ENCODE results near the gene FRMD4A.

DNA sequence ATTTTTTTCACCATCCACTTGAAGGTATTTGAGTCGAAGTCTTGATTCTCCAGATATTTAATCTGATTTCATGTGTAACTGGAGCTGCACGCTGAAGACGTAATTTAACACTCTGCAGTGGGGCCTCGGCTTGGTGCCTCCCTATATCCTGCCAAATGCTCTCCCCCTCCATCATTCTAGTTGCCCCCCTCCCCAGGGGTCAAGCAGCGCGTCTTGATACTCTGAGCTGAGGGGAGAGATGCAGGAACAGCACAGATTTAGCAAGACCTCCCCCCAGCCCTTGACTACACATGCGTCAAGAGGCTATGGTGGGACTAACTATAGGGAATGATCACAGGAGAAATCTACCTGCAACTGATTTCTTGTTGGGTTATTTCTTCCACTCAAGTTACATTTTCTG lies 658.2 kb downstream of the FRMD4A start:
- TF ChIP-seq CTCF (IDR thresholded peaks at IDR 0.05 in 2 of 3, conservative IDR thresholded peaks at IDR 0.05 in 1 of 3; ENCODE audit: control insufficient read depth in 2 of 3, extremely low read depth in 1 of 3, insufficient read depth in 1 of 3, low read depth in 3 of 3, low read length in 3 of 3) (no peak), RUNX3 (IDR thresholded peaks at IDR 0.05; ENCODE audit: low read length) (no peak), CREB1 (IDR thresholded peaks at IDR 0.05; ENCODE audit: low read depth) (no peak), ZNF274 (IDR thresholded peaks at IDR 0.05; ENCODE audit: insufficient read depth, insufficient read length) (no peak), SIN3A (IDR thresholded peaks at IDR 0.05; ENCODE audit: low read depth, low read length) (no peak), EZH2 (IDR thresholded peaks at IDR 0.05; ENCODE audit: borderline replicate concordance, control insufficient read depth, low read depth, low read length) (no peak), TAF1 (IDR thresholded peaks at IDR 0.05; ENCODE audit: borderline replicate concordance, low read depth, low read length) (no peak), NFIC (IDR thresholded peaks at IDR 0.05; ENCODE audit: low read depth, low read length) (no peak), IRF3 (IDR thresholded peaks at IDR 0.05) (no peak)

All from GM12878 (cell line).